GM18870 (cell line): ENCODE measurements around the gene UVRAG.
"Not testable (repeated sequence)": the region's sequence is repeated elsewhere in the genome, so short reads cannot be mapped to it uniquely, and the experiment has no call there.

Source experiments
- ATAC-seq: cut with Tn5 transposase; IDR thresholded peaks from one replicate; pipeline ENCODE4 v1.9.1; 2021; ENCODE audit warnings: moderate library complexity; ENCODE audit not compliant: unreplicated experiment

Gene UVRAG

GRCh38 chr11:75946531-75947530 is 131.8 kb downstream of the UVRAG start:
- ATAC-seq, result no peak

- no peak for ATAC-seq
Observed at GRCh38 chr11:75949023-75949672, 134.1 kb downstream of the UVRAG start.

GRCh38 chr11:75950141-75950540 is 135.1 kb downstream of the UVRAG start:
- ATAC-seq, result no peak

- no peak for ATAC-seq
Observed at GRCh38 chr11:75954039-75954438, 139.0 kb downstream of the UVRAG start.

GRCh38 chr11:75955443-75955842 is 140.4 kb downstream of the UVRAG start:
- no peak for ATAC-seq

GRCh38 chr11:75959540-75959939 is 144.5 kb downstream of the UVRAG start:
- no peak for ATAC-seq

- ATAC-seq, result no peak
Observed at GRCh38 chr11:75964071-75964470, 149.1 kb downstream of the UVRAG start.

- no peak for ATAC-seq
Observed at GRCh38 chr11:75966537-75967287, 151.7 kb downstream of the UVRAG start.

- no peak for ATAC-seq
Observed at GRCh38 chr11:75968021-75968625, 153.1 kb downstream of the UVRAG start.

- no peak for ATAC-seq
Observed at GRCh38 chr11:75969626-75970308, 154.8 kb downstream of the UVRAG start.

- not testable (repeated sequence) for ATAC-seq
Observed at GRCh38 chr11:75973710-75974109, 158.7 kb downstream of the UVRAG start.

GRCh38 chr11:75979075-75979474 is 164.1 kb downstream of the UVRAG start:
- not testable (repeated sequence) for ATAC-seq

GRCh38 chr11:75979479-75980027 is 164.5 kb downstream of the UVRAG start:
- not testable (repeated sequence) for ATAC-seq

- ATAC-seq, result no peak
Observed at GRCh38 chr11:75980031-75980430, 165.0 kb downstream of the UVRAG start.

GRCh38 chr11:75981546-75981945 is 166.5 kb downstream of the UVRAG start:
- ATAC-seq, result no peak

- ATAC-seq, result no peak
Observed at GRCh38 chr11:75982309-75982708, 167.3 kb downstream of the UVRAG start.

GRCh38 chr11:75986966-75987365 is 172.0 kb downstream of the UVRAG start:
- ATAC-seq, result no peak

GRCh38 chr11:75993126-75993525 is 178.1 kb downstream of the UVRAG start:
- ATAC-seq, result no peak

- ATAC-seq, result no peak
Observed at GRCh38 chr11:75994616-75995015, 179.6 kb downstream of the UVRAG start.
